Smooth muscle cell (in vitro differentiated cells): ENCODE data around the gene RGS9. TPM values are rescaled to one million over a fixed set of nuclear protein-coding genes. Genes with fewer than 3 reads are reported as not detected.

Experiments
- DNase-seq: peaks from one replicate; lab custom pipeline; 2025; ENCODE audit not compliant: unreplicated experiment; lab: John Stamatoyannopoulos, UW
- H2AFZ ChIP-seq: fragments of 200-600 bp; sonication (generic); 2 replicates; pipeline ENCODE4 v1.6.0; 2016; ENCODE audit warnings: antibody characterized with exemption, low read depth, mild to moderate bottlenecking
- H3F3A ChIP-seq: fragments of 200-600 bp; sonication (generic); 2 replicates; pipeline ENCODE4 v1.6.0; 2017; ENCODE audit warnings: antibody characterized with exemption, low read depth
- H3K27ac ChIP-seq: fragments of 200-600 bp; sonication (generic); 2 replicates; pipeline ENCODE4 v1.5.1; 2016; ENCODE audit warnings: low read depth, mild to moderate bottlenecking
- H3K27me3 ChIP-seq: fragments of 200-600 bp; sonication (generic); 2 replicates; pipeline ENCODE4 v1.6.1; 2016; ENCODE audit warnings: low read depth, mild to moderate bottlenecking
- H3K36me3 ChIP-seq: fragments of 200-600 bp; sonication (generic); 2 replicates; pipeline ENCODE4 v1.5.1; 2016; ENCODE audit warnings: low read depth
- H3K4me1 ChIP-seq: fragments of 200-600 bp; sonication (generic); 2 replicates; pipeline ENCODE4 v1.5.1; 2016; ENCODE audit warnings: low read depth
- H3K4me2 ChIP-seq: fragments of 200-600 bp; sonication (generic); 2 replicates; pipeline ENCODE4 v1.6.0; 2016; ENCODE audit warnings: mild to moderate bottlenecking
- H3K4me3 ChIP-seq: fragments of 200-600 bp; sonication (generic); 2 replicates; pipeline ENCODE4 v1.5.1; 2016; ENCODE audit warnings: mild to moderate bottlenecking
- H3K79me2 ChIP-seq: fragments of 200-600 bp; sonication (generic); 2 replicates; pipeline ENCODE4 v1.6.0; 2016; ENCODE audit warnings: low read depth, mild to moderate bottlenecking
- H3K9ac ChIP-seq: fragments of 200-600 bp; sonication (generic); 2 replicates; pipeline ENCODE4 v1.6.0; 2016; ENCODE audit warnings: low read depth
- H3K9me3 ChIP-seq: fragments of 200-600 bp; sonication (generic); replicated peaks from 2 replicates; pipeline ENCODE4 v1.5.1; 2016; ENCODE audit warnings: low read depth
- H4K20me1 ChIP-seq: fragments of 200-600 bp; sonication (generic); 2 replicates; pipeline ENCODE4 v1.6.0; 2016; ENCODE audit warnings: low read depth
- WGBS: methylation state at CpG from one replicate; pipeline ENCODE4 v1.1.7; 2016; ENCODE audit warnings: low lambda C conversion rate; 5-methylcytosine and 5-hydroxymethylcytosine counted together
- polyA plus RNA-seq: library from polyadenylated mRNA; unstranded; fragments of >200 nt; fragmentation: Nextera tagmentation; extraction: Ambion mirVana; gene quantifications from 2 replicates; pipeline ENCODE4 v1.2.1, GENCODE V29; 2016
- total RNA-seq: library from RNA; depleted of rRNA; stranded (reverse); fragments of >200 nt; gene quantifications from 2 replicates; pipeline ENCODE4 v1.2.3, GENCODE V29; 2014
- TF ChIP-seq, protein P1 (sequence below): fragments of 200-600 bp; sonication (generic); IDR thresholded peaks from 2 replicates; pipeline ENCODE4 v1.5.1; 2017; ENCODE audit warnings: borderline replicate concordance, mild to moderate bottlenecking, antibody characterized with exemption; ENCODE audit not compliant: insufficient read depth, poor library complexity, severe bottlenecking

RGS9 gene
- total and polyA plus RNA-seq, 2 experiments from 2014 or later, result 16.3 to 18.8 TPM

DNA sequence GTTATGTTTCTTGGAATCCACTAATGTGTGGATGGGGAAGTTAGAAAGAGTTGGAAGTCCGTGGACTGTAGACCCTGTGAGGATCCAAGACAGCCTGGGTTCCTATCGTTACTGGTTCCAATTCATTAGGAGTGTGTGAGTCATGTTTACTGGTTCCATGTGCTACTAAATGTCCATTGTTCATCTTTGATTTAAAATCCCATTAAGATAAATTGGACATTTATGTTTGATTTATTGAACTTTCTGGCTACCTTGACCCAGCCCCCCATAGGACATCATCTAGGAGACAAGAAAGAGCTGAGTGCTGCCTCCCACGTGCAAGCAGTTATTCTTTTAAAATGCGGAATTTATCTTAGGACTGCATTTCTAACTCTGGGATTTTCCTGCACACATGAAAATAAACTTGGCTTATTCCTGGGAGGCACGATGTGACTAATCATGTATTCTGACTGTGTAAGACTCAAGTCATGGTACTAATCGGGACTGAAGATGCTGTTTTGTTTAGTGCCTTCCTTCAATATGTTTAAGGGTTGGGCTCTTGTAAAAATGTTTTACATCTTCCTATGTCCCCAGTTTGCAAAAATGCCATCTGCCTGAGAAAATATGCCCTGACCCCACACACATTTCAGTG lies 53.4 kb downstream of the RGS9 start:
- TF ChIP-seq, protein P1, sequence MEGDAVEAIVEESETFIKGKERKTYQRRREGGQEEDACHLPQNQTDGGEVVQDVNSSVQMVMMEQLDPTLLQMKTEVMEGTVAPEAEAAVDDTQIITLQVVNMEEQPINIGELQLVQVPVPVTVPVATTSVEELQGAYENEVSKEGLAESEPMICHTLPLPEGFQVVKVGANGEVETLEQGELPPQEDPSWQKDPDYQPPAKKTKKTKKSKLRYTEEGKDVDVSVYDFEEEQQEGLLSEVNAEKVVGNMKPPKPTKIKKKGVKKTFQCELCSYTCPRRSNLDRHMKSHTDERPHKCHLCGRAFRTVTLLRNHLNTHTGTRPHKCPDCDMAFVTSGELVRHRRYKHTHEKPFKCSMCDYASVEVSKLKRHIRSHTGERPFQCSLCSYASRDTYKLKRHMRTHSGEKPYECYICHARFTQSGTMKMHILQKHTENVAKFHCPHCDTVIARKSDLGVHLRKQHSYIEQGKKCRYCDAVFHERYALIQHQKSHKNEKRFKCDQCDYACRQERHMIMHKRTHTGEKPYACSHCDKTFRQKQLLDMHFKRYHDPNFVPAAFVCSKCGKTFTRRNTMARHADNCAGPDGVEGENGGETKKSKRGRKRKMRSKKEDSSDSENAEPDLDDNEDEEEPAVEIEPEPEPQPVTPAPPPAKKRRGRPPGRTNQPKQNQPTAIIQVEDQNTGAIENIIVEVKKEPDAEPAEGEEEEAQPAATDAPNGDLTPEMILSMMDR, result no peak
- Histone ChIP-seq H3F3A (peaks cover 8% of the 10 kb centered on the region), H3K4me3 (no peak overlapping the region), H3K4me2 (no peak overlapping the region), H3K79me2 (no peaks in the 10 kb centered on the region), H3K27me3 (no peaks in the 10 kb centered on the region), H3K4me1 (peaks cover 8% of the 10 kb centered on the region), H3K9ac (no peak overlapping the region), H4K20me1 (no peaks in the 10 kb centered on the region), H3K36me3 (no peaks in the 10 kb centered on the region), H3K9me3 (no peaks in the 10 kb centered on the region), H2AFZ (no peak overlapping the region), H3K27ac (peak overlapping the region; percentile 92)
- no peak for DNase-seq
- WGBS, result 49% methylated on average over 6 of the region's 6 CpGs

DNA sequence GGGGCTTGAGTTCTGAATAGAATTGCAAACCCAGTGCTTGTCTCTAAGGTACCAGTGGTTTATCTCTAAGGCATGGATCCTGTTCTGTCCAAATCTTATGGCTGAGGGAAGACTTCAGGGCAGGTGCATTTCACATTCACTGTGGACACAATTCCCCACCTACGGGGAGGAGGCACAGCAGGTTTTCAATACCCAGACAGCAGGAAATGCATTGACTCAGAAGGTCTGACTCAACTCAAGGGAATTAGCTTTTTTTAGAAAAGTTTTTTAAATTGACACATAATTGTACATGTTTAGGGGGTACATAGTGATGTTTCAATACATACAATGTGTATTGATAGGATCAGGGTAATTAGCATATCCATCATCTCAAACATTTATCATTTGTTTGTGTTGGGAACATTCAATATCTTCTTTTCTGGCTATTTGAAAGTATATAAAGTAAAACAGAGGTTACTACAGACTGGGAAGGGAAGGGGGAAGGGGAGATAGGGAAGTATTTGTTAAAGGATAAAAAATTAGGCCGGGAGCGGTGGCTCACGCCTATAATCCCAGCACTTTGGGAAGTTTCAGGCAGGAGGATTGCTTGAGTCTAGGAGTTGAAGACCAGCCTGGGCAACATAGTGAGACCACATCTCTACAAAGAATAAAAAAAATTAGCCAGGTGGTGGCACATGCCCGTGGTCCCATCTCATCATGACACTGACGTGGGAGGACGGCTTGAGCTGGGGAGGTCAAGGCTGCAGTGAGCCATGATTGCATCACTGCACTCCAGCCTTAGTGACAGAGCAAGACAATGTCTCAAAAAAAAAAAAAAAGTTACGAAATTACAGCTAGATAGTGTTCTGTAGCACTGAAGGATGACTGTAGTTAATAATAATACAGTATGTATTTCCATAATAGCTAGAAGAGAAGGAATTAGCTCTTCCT lies 54.9 kb downstream of the RGS9 start:
- 41% methylated on average over 8 of the region's 8 CpGs for WGBS
- Histone ChIP-seq H3K9me3 (no peaks in the 10 kb centered on the region), H3K36me3 (no peaks in the 10 kb centered on the region), H3K27ac (peak overlapping the region; percentile 92), H4K20me1 (no peaks in the 10 kb centered on the region), H2AFZ (no peak overlapping the region), H3K4me1 (peaks cover 8% of the 10 kb centered on the region), H3F3A (peaks cover 8% of the 10 kb centered on the region), H3K27me3 (no peaks in the 10 kb centered on the region), H3K4me3 (no peak overlapping the region), H3K9ac (peak overlapping the region; percentile 80), H3K79me2 (no peaks in the 10 kb centered on the region), H3K4me2 (peak overlapping the region; percentile 67)
- TF ChIP-seq, protein P1, result no peak
- DNase-seq, result no peak

DNA sequence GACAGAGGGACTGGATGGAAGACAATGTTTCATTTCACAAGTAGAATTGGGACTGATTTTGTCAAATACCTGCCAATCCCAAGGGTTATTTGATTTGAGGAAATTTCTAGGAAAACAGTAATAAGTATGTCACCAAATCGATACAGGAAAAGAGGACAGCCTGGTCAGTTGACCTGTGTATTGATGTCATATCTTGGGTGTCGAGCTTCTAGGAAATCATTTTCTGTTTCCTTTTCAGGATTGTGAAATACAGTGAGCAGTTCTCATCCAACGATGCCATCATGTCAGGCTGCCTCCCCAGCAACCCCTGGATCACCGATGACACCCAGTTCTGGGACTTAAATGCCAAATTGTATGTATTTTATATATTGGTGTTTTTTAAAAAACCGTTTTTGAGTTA lies 56.1 kb downstream of the RGS9 start:
- Histone ChIP-seq H3K27ac (peak overlapping the region; percentile 92), H3K9ac (no peak overlapping the region), H3K79me2 (no peaks in the 10 kb centered on the region), H3K27me3 (no peaks in the 10 kb centered on the region), H3K4me3 (no peak overlapping the region), H3K4me2 (peak overlapping the region; percentile 22), H3F3A (peaks cover 8% of the 10 kb centered on the region), H3K4me1 (peaks cover 8% of the 10 kb centered on the region), H3K36me3 (no peaks in the 10 kb centered on the region), H2AFZ (no peak overlapping the region), H4K20me1 (no peaks in the 10 kb centered on the region), H3K9me3 (no peaks in the 10 kb centered on the region)
- 92% methylated on average over 5 of the region's 5 CpGs for WGBS
- no peak for DNase-seq
- TF ChIP-seq, protein P1, result no peak
